DMS153 (cell line): ENCODE measurements around the gene NDUFV1.
A peak's percentile ranks its signal among the peaks of the same experiment; 100 is the strongest.
"Not testable (repeated sequence)": the region's sequence is repeated elsewhere in the genome, so short reads cannot be mapped to it uniquely, and the experiment has no call there.

Experiments used
- DNase-seq: peaks from one replicate; lab custom pipeline; 2025; lab: John Stamatoyannopoulos, UW

Gene NDUFV1

GRCh38 chr11:67627812-67628624 lies 21.3 kb downstream of the NDUFV1 start:
- no peak for DNase-seq

- DNase-seq = no peak
These were observed 22.1 kb downstream of the NDUFV1 start for GRCh38 chr11:67628710-67629385.

GRCh38 chr11:67629386-67630227 lies 22.9 kb downstream of the NDUFV1 start, which contains the start of gene NUDT8:
TSS of gene NUDT8 (minus strand) at chr11:67629937. CDS start at chr11:67629911, 26 bp downstream.
- peak; percentile 64 for DNase-seq

GRCh38 chr11:67630228-67630942 lies 23.6 kb downstream of the NDUFV1 start:
- DNase-seq = peak; percentile 94

GRCh38 chr11:67630943-67631331 lies 24.2 kb downstream of the NDUFV1 start:
- no peak for DNase-seq

- DNase-seq = no peak
These were observed 24.7 kb downstream of the NDUFV1 start for GRCh38 chr11:67631411-67631810.

GRCh38 chr11:67631853-67632174 lies 25.1 kb downstream of the NDUFV1 start:
- DNase-seq = no peak

- DNase-seq = no peak
These were observed 25.6 kb downstream of the NDUFV1 start for GRCh38 chr11:67632175-67632981.

- DNase-seq = no peak
These were observed 26.4 kb downstream of the NDUFV1 start for GRCh38 chr11:67632982-67633755.

GRCh38 chr11:67633758-67634365 lies 27.1 kb downstream of the NDUFV1 start:
- DNase-seq = no peak

GRCh38 chr11:67634366-67635230 lies 27.9 kb downstream of the NDUFV1 start:
- DNase-seq = no peak

GRCh38 chr11:67635231-67635521 lies 28.4 kb downstream of the NDUFV1 start:
- no peak for DNase-seq

- DNase-seq = no peak
These were observed 30.2 kb downstream of the NDUFV1 start for GRCh38 chr11:67636962-67637361.

- not testable (repeated sequence) for DNase-seq
These were observed 30.7 kb downstream of the NDUFV1 start for GRCh38 chr11:67637441-67637840.

- DNase-seq = no peak
These were observed 32.0 kb downstream of the NDUFV1 start for GRCh38 chr11:67638535-67639437.

GRCh38 chr11:67639438-67639859 lies 32.7 kb downstream of the NDUFV1 start, which contains the start of gene TBX10:
TSS of gene TBX10 (minus strand) at chr11:67639763. CDS start at chr11:67639472, 291 bp downstream.
- DNase-seq = no peak

GRCh38 chr11:67640021-67640757 lies 33.5 kb downstream of the NDUFV1 start:
- peak; percentile 32 for DNase-seq
